SKM-1 (cell line): ENCODE data around the gene PSMD13.
"Not testable (repeated sequence)": the region's sequence is repeated elsewhere in the genome, so short reads cannot be mapped to it uniquely, and the experiment has no call there.

ENCODE experiments used
- DNase-seq: peaks from one replicate; lab custom pipeline; 2025; ENCODE audit not compliant: unreplicated experiment; lab: John Stamatoyannopoulos, UW

PSMD13 gene

GRCh38 chr11:216081-216974, 20.4 kb upstream of the PSMD13 start:
- no peak for DNase-seq

DNA sequence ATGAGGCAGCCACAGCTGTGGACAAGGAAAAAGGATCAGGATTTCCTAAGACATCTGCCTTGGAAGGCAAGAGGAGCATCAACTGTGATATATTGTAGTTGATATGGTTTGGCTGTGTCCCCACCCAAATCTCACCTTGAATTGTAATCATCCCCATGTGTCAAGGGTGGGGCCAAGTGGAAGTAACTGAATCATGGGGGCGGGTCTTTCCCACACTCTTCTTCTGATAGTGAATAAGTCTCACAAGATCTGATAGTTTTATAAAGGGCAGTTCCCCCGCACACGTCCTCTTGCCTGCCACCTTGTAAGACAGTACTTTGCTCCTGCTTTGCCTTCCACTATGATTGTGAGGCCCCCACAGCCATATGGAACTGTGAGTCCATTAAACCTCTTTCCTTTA, 19.1 kb upstream of the PSMD13 start:
- DNase-seq, result no peak

DNA sequence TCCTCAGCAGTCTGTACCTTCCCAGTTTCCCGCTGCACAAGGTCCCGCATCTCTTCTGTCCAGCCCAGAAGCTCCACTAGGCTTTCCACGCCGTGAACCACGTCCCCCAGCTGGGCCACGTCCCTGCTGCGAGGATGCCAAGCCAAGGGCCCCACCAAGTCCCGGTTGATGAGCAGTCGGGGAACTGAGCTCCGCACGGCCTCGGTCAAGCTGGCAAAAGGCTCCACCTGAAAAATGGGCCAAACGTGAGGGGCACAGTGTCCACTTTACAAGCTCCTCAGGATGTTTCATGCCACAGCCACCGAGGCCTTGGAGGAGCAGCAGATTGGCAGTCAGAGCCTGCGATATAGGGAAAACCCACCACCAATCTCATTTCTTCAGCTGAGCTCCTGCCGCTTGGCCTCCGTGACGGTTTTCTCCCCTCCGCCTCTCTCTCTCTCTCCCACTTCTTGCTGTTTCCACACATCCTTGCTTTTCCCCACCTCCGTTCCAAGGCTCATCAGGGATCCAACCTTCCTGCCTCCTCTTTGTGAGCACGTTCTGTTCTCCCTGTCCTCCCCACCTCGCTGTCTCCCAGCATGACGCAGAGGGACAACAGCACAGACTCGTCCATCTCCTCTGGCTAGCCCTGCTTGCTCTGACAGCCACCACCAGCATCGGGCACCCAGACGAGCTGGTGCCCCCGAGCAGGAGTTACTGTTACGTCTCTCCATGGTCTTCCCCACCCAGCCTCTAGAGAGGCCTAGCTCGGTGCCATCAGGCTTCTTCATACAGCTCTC, 17.8 kb upstream of the PSMD13 start:
- DNase-seq, result no peak

DNA sequence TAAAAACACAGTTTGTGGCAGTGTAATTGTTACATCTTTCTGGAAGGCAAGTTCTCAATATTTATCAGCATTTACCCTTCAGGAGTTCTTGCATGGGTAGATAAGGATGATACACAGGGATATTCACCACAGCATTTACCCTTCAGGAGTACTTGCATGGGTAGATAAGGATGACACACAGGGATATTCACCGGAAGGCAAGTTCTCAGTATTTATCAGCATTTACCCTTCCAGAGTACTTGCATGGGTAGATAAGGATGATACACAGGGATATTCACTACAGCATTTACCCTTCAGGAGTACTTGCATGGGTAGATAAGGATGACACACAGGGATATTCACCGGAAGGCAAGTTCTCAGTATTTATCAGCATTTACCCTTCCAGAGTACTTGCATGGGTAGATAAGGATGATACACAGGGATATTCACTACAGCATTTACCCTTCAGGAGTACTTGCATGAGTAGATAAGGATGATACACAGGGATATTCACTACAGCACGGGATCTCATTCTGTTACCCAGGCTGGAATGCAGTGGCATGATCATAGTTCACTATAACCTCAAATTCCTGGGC, 16.0 kb upstream of the PSMD13 start:
- not testable (repeated sequence) for DNase-seq

GRCh38 chr11:221539-221938, 15.2 kb upstream of the PSMD13 start:
- DNase-seq, result no peak

GRCh38 chr11:221998-222789, 14.6 kb upstream of the PSMD13 start:
- no peak for DNase-seq

DNA sequence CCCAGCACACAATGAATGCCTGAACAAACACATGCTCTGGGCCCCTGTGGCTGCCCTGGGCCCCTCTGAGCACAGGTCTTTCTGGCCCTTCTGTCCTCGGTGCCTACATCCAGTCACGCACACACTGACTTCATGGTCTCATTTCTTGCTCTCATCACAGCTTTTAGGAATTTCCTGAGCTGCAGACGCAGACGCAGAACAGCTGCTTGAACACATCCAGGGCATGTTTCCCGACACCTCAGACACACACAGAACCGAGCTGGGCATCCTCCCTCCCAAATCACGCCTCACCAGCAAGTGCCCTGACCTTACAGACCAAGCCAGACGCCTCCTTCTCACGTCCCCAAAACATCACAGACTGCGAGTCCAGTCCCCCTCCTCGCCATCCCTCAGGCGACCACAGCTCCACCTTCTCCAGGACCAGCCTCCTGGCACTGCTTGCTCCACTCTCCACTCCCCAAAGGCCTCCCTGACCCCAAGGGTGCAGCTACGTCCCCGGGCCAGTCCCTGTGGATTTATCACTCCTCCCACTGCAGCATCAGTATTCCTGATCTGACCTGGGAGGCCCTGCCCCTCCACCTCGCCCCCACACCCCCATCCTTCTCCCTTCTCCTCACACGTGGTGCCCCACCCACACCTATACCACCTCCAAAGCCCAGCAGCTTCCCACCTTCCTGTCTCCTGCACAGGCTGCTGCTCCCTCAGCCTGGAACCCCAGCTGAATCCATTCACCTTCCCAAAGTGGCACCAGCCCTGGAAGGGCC, 13.6 kb upstream of the PSMD13 start:
- DNase-seq, result no peak

DNA sequence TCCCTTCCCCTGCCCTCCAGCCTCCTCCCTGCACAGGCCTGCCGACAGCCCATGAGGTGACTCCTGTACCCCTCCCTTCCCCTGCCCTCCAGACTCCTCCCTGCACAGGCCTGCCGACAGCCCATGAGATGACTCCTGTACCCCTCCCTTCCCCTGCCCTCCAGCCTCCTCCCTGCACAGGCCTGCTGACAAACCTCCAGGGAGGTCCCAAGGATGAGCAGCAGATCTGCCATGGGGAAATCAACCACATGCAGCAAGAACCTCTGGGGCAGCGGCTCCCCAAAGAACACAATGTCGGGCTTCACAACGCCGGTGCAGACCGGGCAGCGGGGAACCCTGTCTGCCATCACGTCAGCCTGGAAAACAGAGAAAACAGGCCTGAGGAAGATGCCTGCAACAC, 12.9 kb upstream of the PSMD13 start:
- no peak for DNase-seq

DNA sequence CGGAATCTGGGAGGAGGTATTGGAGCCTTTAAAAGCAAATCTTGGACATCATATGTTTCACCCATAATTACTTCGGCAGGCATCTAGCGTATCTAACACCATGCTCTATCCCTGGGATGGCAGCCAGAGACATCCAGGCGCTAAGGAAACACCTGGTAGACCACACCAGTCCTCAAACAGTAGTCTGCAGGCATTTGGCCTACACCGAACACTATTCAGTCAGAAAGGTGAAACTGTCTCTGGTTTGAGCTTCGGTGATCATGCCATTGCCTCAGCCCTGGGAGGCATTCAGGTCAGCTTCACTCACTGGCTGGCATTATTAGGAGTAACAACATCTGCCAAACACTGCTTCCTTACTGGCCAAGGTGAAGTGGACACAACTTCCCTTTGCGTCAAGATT, 12.4 kb upstream of the PSMD13 start:
- no peak for DNase-seq

GRCh38 chr11:225734-226453, 10.9 kb upstream of the PSMD13 start:
- no peak for DNase-seq

- no peak for DNase-seq
Observed at GRCh38 chr11:227824-228379, 8.9 kb upstream of the PSMD13 start.

DNA sequence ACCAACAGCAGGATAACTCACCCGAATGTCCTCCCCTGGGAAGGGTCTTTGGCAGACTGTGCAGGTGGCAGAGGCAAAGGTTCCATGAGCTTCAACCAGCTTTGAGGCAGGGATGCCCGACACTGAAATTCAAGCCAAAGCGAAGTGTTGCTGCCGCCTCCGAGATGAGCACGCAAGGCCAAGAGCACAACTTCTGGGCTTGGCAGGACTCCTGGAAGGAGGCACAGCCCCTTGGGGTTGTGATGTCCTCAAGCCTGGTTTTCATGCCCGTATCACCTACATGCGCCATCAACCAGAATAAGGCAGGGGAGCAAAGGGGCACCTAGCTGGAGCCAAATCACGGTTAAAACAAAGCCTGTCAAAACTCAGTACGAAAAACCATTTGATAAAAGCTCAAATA, 6.3 kb upstream of the PSMD13 start:
- DNase-seq, result no peak

GRCh38 chr11:232783-233565, 3.8 kb upstream of the PSMD13 start:
- DNase-seq, result no peak

- DNase-seq, result no peak
Observed at GRCh38 chr11:235180-235579, 1.6 kb upstream of the PSMD13 start.

GRCh38 chr11:235609-235996, 1.2 kb upstream of the PSMD13 start:
- DNase-seq, result no peak

GRCh38 chr11:235997-236773, 591 bp upstream of the PSMD13 start, which contains the start of gene SIRT3:
Gene SIRT3 (minus strand): TSS chr11:236342. CDS start chr11:236328, 14 bp downstream.
- peak; percentile 89 for DNase-seq

GRCh38 chr11:238346-238745, 1.6 kb downstream of the PSMD13 start:
- not testable (repeated sequence) for DNase-seq

- DNase-seq, result no peak
Observed at GRCh38 chr11:240315-240714, 3.5 kb downstream of the PSMD13 start.
